NCI-H748 (cell line): ENCODE results near the gene SP9.

Experiments used
- DNase-seq: peaks from one replicate; lab custom pipeline; 2025; ENCODE audit not compliant: unreplicated experiment; lab: John Stamatoyannopoulos, UW

The SP9 gene

DNA sequence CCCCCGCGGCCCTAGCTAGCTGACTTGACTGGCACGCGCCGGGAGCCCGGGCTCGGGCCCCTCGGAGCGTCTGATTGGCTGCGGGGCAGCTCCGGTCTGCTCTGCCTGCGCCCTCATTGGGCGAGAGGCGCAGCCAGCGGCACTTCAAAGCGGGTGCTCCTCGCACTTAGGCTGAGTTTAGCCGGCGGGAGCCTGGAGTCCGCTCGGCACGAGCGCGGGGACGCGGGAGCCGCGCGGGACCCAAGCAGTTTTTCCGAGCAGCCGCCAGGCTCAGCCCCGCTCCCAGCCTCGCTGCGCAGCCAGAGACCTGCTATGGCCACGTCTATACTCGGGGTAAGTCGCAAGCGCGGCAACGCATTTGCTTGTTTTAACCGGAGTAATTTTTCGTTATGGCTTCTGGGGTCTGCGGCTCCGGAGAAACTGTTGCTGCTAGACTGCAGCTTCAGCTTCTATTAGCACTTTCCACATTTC lies at the start of gene SP9:
TSS of gene SP9 (plus strand) at position 174 of the 471 bp plus-strand sequence. CDS start at position 313, 139 bp downstream.
- peak; percentile 92 for DNase-seq

DNA sequence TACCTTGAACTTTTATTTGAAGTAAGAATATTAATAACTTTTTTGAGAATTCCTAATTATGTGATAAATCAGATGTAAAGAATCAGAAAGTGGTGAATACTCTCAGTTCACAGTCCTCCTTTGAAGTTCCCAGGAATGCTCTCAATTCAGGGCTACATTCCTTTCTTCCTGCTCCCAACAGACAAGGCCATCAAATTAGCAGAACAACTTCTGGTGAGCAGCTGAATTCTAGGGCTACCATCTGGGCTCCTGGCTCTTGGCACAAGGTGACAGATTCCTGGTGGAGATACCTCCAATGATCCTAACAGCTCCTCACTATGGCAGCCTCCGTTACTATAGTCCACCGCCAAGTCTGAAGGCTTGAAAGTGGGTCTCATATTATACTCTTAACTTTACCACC lies 48.6 kb upstream of the SP9 start:
- no peak for DNase-seq

DNA sequence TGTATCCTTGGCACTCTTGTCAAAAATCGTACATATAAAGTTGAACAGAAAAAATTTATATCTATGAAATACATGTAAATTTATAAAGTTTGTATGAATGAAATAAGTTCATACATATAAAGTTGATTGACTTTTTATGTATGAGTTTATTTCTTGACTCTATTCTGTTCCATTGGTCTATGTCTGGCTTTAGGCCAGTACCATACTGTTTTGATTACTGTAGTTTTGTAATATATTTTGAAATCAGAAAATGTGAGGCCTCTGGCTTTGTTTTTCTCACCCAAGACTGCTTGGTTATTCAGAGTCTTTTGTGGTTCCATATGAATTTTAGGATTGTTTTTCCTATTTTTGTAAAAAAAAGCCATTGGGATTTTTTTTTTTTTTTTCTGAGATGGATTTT lies 41.8 kb upstream of the SP9 start:
- no peak for DNase-seq

DNA sequence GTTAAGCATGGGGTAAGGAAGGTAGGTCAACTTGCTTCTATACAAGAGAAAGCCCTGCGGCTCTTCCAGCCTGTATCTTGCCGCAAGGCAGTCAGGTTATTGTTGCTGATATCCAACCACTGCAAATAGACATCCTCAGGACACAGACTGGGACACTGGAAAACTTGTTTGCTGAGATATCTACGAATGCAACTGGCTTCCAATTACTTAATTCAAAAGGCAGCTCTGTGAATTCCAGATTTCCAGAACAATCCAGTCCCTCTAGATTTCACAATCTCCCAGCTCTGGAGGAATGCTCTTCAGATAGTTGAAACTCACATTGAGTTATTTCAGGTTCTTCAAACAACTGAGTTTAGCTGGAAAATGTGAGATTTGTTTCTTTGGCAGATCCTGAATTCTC lies 34.6 kb upstream of the SP9 start:
- DNase-seq, result no peak

DNA sequence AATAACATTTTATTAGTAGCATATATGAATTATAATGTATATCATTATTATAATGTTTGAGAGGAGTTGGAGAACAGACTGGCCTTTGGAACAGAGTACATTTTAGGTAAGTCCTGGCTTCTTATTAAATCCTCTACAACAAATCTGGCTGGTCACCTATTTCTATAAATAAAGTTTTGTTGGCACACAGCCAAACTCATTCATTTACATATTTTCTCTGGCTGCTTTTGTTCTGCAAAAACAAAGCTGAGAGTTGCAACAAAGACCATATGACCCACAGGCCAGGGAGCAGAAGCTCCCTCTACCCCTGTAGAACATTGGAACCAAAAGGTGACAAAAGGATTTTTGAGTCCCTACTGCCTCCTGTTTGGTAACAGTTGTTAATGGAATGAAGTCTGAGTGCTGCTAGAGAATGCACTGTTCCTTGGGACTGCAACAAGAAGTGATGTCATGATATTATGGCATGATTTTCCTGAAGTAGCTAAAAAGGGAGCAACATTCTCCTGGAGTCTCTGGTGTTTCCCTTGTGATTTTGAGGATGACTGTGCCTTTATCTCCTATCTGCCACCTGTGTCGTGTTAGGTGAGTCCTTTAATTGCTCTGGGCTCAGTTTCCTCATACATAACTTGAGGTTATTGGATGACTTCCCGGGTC lies 22.0 kb upstream of the SP9 start:
- no peak for DNase-seq

DNA sequence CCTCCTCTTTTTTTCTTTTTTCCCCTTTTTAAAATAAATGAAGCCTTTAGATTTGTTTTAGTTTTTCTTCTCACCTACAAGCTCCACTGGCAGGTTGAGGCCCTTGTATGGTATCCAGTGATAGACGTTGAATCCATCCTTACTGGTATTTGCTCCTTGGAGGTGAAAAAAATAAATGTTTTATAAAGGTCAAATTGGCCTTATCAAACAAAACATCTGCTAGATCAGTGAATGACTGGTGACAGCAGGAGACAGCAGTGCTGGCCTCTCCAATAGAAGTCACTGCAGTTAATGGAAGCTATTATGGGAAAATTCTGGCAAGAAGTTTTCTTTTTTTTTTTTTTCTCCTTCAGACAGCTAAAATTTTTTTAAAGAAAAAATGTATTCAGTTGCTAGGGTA lies 12.6 kb upstream of the SP9 start:
- DNase-seq, result no peak

DNA sequence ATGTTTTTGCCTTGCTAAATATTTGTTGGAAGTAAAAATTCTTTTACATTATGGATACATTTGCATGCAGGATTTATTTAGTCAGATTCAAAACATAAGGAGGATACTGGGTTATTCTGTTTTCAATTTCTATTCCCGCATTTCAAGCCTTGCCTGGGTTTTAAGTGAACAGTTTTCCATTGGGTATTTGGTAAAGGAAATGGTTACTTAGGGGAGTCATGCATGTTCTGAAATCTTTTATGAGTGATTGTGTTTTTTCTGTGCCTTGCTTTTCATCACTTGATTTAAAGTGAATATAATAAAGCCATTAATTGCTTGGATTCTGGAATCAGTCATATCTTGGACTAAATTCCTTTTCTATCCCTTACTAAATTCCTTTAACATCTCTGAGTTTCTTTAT lies 12.0 kb upstream of the SP9 start:
- no peak for DNase-seq

DNA sequence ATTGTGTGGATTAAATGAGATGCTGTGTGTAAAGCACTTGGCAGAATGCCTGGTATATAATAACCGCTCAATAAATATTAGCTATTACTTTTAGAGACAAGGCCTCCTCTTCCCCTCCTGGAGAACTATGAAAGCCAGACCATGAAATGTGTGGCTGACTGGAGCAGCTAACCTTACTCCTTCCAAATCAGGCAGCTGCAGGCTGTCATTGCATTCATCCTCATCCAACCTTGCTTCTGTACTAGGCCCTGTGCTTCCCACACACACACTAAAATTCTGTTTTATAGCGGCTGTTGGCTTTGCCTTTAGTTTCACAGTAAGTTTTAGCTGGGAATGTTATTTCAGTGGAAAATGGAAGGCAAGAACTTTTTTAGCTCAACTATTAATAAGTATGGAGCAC lies 10.2 kb upstream of the SP9 start:
- DNase-seq, result no peak

DNA sequence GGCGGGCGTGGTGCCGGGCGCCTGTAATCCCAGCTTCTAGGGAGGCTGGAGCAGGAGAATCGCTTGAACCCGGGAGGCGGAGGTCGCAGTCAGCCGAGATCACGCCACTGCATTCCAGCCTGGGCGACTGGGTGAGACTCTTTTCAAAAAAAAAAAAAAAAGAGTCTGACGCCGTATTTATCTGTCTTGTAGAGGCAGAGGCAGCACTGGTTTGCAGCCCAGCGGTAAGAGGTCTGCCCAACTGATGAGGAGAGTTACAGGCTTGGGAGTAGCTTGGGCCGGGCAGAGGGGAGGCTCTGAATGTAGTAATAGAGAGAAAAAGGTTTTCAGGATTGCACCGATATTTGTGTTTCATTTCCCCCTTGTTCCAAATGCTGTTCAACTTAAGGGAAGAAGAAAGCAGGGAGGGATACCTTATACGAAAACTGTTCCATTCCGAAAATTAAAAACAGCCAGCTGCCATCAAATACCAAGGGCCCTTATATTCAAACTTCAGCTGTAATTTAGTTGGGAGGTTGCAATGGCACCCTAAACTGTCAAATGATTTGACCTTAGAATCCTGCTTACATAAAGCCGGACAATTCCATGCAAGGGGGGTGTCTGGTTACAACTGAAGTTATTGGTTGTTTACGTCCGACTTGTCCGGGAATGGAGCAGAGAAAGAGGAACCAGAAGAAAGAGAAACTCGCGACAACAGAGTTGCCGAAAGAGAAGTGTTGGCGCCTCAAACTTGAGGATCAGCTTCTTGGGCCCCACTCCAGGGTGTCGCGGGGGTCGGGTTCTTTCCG lies 9.2 kb upstream of the SP9 start:
- peak; percentile 37 for DNase-seq

DNA sequence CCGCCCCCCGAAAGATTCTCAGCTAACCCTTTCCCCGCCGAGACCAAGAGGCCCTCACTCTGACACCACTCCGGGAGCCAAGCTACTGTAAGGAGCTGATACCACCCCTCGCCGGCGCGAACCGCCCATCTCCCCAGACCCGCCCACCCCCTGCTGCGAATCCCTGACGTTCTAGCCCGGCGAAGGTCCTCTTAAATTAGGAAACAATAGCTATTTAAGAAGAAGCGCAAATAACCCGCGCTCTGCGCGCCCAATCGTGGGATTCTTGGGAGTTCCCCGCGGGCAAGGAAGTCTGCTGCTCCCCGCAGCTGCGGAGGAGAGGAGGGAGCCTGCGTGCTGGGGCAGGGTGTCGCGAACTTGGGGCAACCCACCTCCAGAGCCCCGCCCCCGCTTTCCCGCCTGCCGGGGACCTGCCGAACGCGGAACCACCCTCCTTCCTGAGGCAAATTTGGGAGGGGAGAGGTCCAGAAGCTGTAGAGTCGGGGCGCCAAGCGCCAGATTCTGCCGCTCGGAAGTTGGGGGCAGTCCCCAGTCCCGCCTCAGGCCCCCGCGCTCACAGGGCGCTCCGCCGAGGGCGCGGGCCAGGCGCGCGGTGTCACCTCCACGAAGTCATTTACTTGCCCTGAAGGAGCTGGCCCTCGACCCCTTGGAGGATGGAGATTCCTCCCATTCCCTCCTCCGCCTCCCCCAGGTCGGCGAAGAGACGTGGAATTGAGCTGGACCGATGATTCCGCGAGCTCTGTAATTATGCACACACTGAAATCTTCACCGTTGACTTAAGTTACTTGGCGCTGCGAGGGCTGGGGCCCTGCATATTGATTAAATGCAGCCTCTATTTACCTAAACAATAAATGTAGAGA lies 8.4 kb upstream of the SP9 start:
- peak; percentile 47 for DNase-seq

DNA sequence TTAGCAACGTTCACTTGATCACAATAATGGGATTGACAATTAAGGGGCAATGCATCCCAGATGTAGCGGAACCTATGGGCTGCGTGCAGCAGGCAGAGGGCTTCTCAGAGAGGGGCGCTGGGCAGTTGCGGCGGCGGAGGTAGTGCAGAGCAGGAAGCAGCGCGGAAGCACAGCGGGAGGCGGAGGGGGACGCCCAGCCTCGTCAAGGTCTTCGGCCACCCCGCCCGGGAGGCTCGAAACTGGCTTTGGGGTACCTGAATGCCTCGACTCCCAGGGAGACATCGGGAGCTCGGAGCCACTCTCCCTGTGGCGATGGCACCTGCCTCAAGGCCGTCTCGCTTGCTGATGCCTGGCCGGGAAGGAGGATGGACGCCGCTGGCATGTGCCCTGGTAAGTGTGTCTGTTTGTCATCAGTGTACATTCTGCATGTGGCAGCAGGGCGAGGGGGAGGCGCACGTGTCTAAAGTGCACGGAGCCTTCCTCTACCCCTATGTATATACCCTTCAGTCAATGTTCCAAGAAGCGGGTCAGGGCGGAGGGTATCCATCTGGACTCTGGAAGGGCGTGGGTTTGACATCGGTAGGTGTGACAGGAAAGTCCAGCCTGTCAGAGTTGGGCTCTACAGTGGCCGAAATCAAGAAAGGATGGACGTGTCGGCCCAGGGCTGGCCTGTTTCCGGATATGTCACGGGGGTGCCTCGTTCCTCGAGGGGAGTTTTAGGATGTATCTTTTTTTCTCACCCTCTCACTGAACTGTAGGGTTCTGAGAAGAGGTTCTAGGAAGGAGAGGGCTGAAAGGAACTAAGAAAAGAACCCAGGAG lies 7.5 kb upstream of the SP9 start:
- peak; percentile 52 for DNase-seq

DNA sequence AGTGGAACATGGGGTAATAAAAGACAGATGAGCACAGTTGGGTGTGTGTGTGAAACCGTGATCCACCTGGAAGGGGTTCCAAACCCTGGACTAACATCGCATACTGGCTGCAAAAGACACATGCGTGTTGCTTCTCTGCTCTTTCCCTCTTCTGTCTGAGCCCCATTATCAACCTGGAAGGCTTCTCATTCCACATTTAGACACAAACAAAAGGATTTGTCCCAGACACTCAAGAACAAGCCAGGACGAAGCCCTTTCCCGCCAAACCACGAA lies 7.0 kb upstream of the SP9 start:
- DNase-seq, result no peak

DNA sequence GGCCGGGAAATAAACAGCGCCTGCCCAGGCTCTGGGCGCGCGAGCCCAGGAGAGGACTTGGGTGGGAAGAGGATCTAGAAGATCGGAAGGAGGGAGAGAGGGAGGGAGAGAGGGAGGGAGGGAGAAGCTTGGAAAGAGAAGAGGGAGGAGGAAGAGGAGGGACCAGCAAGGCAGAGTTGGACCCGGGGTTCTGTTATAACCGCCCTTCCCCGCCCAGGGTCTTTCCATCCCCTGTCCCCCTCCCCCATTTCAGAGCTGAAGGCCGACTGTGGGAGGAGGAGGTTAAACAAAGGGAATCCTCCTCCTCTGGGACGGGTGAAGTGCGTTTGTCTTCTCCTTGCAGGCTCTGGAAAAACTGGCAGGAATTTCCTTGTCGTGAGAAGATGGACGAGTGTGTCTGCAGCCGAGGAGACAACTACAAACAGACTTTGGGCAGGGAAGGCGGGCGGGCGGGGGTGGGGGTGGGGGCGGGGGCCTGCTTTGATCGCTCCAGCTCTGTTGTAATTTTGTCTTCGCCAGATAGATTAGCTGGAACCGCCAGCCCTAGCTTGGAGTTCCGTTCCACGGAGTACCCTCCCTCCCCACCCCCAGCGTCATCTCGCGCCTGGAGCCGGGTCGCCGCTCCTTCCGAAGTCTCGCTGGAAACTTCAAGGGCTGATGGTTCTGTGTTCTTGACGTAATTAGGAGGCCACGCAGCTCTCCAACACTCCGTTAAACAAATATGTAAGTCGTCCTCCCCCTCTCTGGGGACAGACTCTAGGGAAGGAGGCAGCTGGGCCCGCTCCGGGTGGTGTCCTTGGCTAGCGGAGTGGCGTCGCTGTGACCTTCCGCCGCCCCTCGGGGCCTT lies 6.4 kb upstream of the SP9 start:
- no peak for DNase-seq

DNA sequence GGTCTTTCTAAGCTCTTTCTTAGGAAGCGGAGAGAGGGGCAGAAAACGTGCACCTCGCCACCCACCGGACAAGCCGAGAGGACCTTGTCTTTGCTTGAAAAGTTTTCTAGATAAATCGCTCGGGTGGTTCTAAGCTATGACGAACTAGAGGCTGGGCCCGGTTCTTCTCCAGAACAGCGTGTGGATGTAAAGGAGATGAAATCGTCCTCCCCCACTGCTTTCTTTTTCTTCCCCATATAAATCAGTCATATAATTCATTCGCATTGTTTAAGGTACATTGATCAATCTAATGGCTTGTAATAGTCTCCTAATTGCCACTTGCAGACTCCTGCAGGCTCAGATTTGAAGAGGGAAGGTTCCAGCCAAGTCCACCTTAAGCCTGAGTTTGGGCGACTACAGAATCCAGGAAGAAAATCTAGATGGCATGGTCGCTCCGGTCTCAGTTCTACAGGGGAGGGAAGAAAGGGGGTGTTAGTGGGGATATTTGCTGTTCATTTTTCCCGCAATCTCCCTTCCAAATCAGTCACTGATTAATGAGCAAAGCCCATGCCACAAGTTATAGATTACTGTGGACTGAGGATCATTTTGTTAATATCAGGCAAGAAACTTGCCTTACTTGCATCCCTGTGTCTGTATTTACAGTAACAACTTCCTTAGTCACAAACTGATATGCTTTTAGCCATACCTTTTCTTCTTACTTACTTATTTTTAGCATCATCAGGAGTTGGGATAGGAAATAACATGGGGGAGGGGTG lies 5.6 kb upstream of the SP9 start:
- DNase-seq, result no peak

DNA sequence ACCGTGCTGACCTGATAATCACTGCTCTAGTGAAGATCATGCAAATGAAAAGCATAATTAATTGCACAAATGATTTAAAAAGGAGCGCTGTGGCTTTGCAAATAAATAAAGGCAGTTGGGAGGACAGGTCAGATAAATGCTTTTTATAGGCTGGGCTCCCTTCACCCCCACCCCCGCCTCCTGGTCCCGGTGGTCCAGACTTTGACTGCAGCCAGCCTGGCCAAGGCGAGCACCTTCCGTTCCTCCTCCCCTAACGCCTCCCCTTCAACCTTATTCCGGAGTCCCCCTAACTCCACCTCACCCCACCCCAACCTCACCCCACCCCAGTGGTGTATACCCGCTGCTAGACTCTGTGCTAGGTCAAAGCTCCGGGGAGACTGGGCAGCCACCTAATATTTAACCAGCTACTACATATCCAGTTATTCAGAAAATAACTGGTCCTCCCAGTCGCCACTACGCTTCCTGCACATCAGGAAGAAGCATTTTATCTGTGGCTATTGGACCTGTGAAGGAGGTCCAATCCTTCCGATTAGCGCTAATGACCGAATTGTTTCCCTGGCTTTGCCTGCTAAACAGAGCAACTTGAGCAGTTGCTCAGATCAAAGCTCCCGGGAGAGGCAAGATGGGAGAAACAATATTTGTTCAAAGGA lies 3.7 kb upstream of the SP9 start:
- peak; percentile 46 for DNase-seq

DNA sequence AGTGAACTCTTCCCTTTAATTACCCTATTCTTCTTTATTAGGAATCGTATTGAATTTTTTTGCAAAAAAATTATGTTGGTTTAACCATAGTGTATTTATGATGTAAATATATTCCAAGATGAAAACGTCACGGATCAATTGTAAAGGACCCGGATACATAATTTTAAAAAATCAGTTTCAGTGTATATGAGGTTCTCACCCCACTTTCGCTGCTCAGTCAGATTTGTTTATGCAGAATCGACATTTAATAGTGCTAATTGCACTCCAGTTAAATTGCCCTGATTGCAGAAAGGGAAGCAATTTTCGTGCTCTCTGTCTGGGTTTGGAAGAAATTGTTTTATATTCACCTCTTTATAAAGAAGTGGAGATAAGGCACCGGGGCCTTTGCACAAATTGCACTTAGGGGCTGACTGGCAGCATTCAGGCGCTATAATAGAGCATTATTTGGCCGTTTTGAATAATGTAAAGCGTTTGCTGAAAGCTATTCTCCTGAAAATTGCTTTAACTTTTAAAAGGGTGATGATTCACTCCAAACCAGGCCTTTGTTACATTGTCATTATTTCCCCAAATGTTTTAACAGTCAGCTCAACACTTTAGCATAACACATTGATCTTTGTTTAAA lies 3.0 kb upstream of the SP9 start:
- peak; percentile 46 for DNase-seq

DNA sequence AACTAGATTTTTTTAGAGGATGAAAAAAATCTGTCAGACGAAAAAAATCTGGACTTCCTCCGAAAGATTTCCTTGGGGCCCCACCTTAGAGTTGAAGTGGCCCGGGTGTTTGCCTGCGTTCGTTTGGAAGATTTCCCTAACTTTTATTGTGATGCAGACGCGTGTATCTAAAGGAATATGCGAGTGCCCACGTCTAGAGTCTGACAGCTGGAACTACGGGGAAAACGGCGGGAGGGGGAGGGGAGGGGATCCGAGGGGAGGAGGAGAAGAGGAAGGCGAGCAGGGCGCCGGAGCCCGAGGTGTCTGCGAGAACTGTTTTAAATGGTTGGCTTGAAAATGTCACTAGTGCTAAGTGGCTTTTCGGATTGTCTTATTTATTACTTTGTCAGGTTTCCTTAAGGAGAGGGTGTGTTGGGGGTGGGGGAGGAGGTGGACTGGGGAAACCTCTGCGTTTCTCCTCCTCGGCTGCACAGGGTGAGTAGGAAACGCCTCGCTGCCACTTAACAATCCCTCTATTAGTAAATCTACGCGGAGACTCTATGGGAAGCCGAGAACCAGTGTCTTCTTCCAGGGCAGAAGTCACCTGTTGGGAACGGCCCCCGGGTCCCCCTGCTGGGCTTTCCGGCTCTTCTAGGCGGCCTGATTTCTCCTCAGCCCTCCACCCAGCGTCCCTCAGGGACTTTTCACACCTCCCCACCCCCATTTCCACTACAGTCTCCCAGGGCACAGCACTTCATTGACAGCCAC lies 2.4 kb upstream of the SP9 start:
- peak; percentile 74 for DNase-seq

DNA sequence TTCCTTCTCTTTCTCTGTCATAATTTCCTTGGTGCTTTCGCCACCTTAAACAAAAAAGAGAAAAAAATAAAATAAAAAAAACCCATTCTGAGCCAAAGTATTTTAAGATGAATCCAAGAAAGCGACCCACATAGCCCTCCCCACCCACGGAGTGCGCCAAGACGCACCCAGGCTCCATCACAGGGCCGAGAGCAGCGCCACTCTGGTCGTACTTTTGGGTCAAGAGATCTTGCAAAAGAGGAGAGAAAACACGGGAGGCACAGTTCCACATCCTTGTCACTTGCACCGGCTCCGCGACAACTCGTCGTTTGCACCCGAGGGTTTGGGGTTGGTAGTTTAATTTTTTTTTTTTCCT lies 1.8 kb upstream of the SP9 start:
- DNase-seq, result no peak
